PC-3 (cell line): ENCODE data around the gene SNX9. TPM values are rescaled to one million over a fixed set of nuclear protein-coding genes. Genes with fewer than 3 reads are reported as not detected.

ENCODE experiments used
- ATAC-seq: fragments of 200-7000 bp; cut with Tn5 transposase; 2 replicates; pipeline ENCODE4 v1.9.1; 2020; ENCODE audit warnings: mild to moderate bottlenecking, moderate library complexity
- BruUV-seq: library from RNA; stranded (reverse); fragments of 400-500 nt; replicated peaks from 2 replicates; lab custom pipeline; 2021; lab: Mats Ljungman, UMichigan
- CTCF ChIA-PET: fragments of 300-600 bp; sonication (Branson Sonifier 250); formaldehyde crosslinking; loops from one replicate; lab custom pipeline; 2022; ENCODE audit warnings: antibody characterized with exemption; lab: Charles Lee
- POLR2A ChIA-PET: fragments of 300-600 bp; sonication (Branson Sonifier 250); formaldehyde crosslinking; loops from one replicate; lab custom pipeline; 2022; ENCODE audit warnings: antibody characterized with exemption; ENCODE audit not compliant: unreplicated experiment; lab: Charles Lee
- DNase-seq: peaks from one replicate; pipeline ENCODE4 v3.0.0-alpha.2; 2015
- H2AFZ ChIP-seq: fragments of 300-600 bp; sonication (generic); 2 replicates; pipeline ENCODE4 v1.6.0; 2016; ENCODE audit warnings: antibody characterized with exemption, low read length
- H3F3A ChIP-seq: fragments of 300-600 bp; sonication (generic); one replicate; pipeline ENCODE4 v1.6.0; 2017; ENCODE audit warnings: antibody characterized with exemption, low read length, control low read depth, mild to moderate bottlenecking; ENCODE audit not compliant: unreplicated experiment
- H3K27ac ChIP-seq: fragments of 300-600 bp; sonication (generic); 2 replicates; pipeline ENCODE4 v1.5.1; 2016; ENCODE audit warnings: mild to moderate bottlenecking, low read length
- H3K27me3 ChIP-seq: fragments of 300-600 bp; sonication (generic); 2 replicates; pipeline ENCODE4 v1.6.1; 2016; ENCODE audit warnings: low read length, mixed read lengths
- H3K36me3 ChIP-seq: fragments of 300-600 bp; sonication (generic); 2 replicates; pipeline ENCODE4 v1.6.1; 2016; ENCODE audit warnings: low read depth, mixed run types, low read length, mixed read lengths
- H3K4me1 ChIP-seq: fragments of 300-600 bp; sonication (generic); 2 replicates; pipeline ENCODE4 v1.5.1; 2016; ENCODE audit warnings: low read length; ENCODE audit not compliant: insufficient read depth
- H3K4me2 ChIP-seq: fragments of 300-600 bp; sonication (generic); 2 replicates; pipeline ENCODE4 v1.6.0; 2016; ENCODE audit warnings: low read length
- H3K4me3 ChIP-seq: fragments of 300-600 bp; sonication (generic); 2 replicates; pipeline ENCODE4 v1.5.1; 2016; ENCODE audit warnings: mild to moderate bottlenecking, low read length, mixed read lengths
- H3K79me2 ChIP-seq: fragments of 300-600 bp; sonication (generic); 2 replicates; pipeline ENCODE4 v1.6.1; 2017; ENCODE audit warnings: low read length, mixed read lengths
- H3K9ac ChIP-seq: fragments of 300-600 bp; sonication (generic); 2 replicates; pipeline ENCODE4 v1.6.0; 2016; ENCODE audit warnings: mild to moderate bottlenecking, low read length
- H3K9me2 ChIP-seq: fragments of 300-600 bp; sonication (generic); replicated peaks from 2 replicates; pipeline ENCODE4 v1.6.1; 2016; ENCODE audit warnings: mixed run types, low read length, mixed read lengths
- H3K9me3 ChIP-seq: fragments of 300-600 bp; sonication (generic); 2 replicates; pipeline ENCODE4 v1.6.1; 2016; ENCODE audit warnings: low read length, mixed read lengths
- H4K20me1 ChIP-seq: fragments of 300-600 bp; sonication (generic); 2 replicates; pipeline ENCODE4 v1.6.1; 2016; ENCODE audit warnings: low read length, mixed read lengths
- EZH2 ChIP-seq: fragments of 300-600 bp; sonication (generic); IDR thresholded peaks from one replicate; pipeline ENCODE4 v1.6.1; 2017; ENCODE audit warnings: antibody characterized with exemption, mild to moderate bottlenecking, low read length; ENCODE audit not compliant: unreplicated experiment
- EZH2phosphoT487 ChIP-seq: fragments of 300-600 bp; sonication (generic); IDR thresholded peaks from 2 replicates; pipeline ENCODE4 v1.6.1; 2018; ENCODE audit warnings: mild to moderate bottlenecking, antibody characterized with exemption, low read length, borderline replicate concordance
- intact Hi-C: fragments of 100-400 bp; cut with micrococcal nuclease; formaldehyde crosslinking; loops from 2 replicates; pipeline ENCODE4 v1.9.0; 2023
- total RNA-seq: library from RNA; depleted of rRNA; stranded (reverse); fragments of >200 nt; gene quantifications from 2 replicates; pipeline ENCODE4 v1.2.3, GENCODE V29; 2014
- TF ChIP-seq, protein P1 (sequence below): fragments of 300-600 bp; sonication (generic); conservative IDR thresholded peaks from 2 replicates; pipeline ENCODE4 v1.5.1; 2017; ENCODE audit warnings: antibody characterized with exemption, low read depth, mild to moderate bottlenecking, low read length

The SNX9 gene
- total RNA-seq, 1 experiment from 2014 or later, result 18.0 TPM

GRCh38 chr6:157976345-157977175 is 153.5 kb downstream of the SNX9 start:
- intact Hi-C loops, result no loop called here
- no peak overlapping the region for H2AFZ ChIP-seq
- no peak overlapping the region for H3K4me3 ChIP-seq
- H3K4me2 ChIP-seq, result no peak overlapping the region
- TF ChIP-seq, protein P1, sequence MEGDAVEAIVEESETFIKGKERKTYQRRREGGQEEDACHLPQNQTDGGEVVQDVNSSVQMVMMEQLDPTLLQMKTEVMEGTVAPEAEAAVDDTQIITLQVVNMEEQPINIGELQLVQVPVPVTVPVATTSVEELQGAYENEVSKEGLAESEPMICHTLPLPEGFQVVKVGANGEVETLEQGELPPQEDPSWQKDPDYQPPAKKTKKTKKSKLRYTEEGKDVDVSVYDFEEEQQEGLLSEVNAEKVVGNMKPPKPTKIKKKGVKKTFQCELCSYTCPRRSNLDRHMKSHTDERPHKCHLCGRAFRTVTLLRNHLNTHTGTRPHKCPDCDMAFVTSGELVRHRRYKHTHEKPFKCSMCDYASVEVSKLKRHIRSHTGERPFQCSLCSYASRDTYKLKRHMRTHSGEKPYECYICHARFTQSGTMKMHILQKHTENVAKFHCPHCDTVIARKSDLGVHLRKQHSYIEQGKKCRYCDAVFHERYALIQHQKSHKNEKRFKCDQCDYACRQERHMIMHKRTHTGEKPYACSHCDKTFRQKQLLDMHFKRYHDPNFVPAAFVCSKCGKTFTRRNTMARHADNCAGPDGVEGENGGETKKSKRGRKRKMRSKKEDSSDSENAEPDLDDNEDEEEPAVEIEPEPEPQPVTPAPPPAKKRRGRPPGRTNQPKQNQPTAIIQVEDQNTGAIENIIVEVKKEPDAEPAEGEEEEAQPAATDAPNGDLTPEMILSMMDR, result no peak
- TF ChIP-seq EZH2phosphoT487, result no peak
- no peak for TF ChIP-seq EZH2
- no peaks in the 10 kb centered on the region for H3K36me3 ChIP-seq
- H3K27ac ChIP-seq, result no peak overlapping the region
- DNase-seq (no peak), ATAC-seq (no peak)
- H4K20me1 ChIP-seq, result no peaks in the 10 kb centered on the region
- H3K79me2 ChIP-seq, result no peaks in the 10 kb centered on the region
- BruUV-seq, result no TSS peak
- no peaks in the 10 kb centered on the region for H3F3A ChIP-seq
- peaks cover 4% of the 10 kb centered on the region; the same call in 1 of the 2 replicates for H3K4me1 ChIP-seq
- no peaks in the 10 kb centered on the region for H3K27me3 ChIP-seq
- POLR2A ChIA-PET, result no interaction called here
- no peaks in the 10 kb centered on the region for H3K9me2 ChIP-seq
- no peak overlapping the region for H3K9ac ChIP-seq
- CTCF ChIA-PET, result no interaction called here
- no peaks in the 10 kb centered on the region for H3K9me3 ChIP-seq

- no TSS peak for BruUV-seq
These were observed 154.2 kb downstream of the SNX9 start for GRCh38 chr6:157977176-157977804.

More at GRCh38 chr6:157977176-157977804, 154.2 kb downstream of the SNX9 start:
- H3K9me3 ChIP-seq, result no peaks in the 10 kb centered on the region
- intact Hi-C loops, result no loop called here
- CTCF ChIA-PET, result no interaction called here
- TF ChIP-seq EZH2phosphoT487 (no peak), EZH2 (no peak)
- TF ChIP-seq, protein P1, result no peak
- no peaks in the 10 kb centered on the region for H4K20me1 ChIP-seq
- no peak overlapping the region for H3K27ac ChIP-seq
- H3K9me2 ChIP-seq, result no peaks in the 10 kb centered on the region
- H2AFZ ChIP-seq, result no peak overlapping the region
- H3K36me3 ChIP-seq, result no peaks in the 10 kb centered on the region
- POLR2A ChIA-PET, result no interaction called here
- ATAC-seq (no peak), DNase-seq (no peak)
- peaks cover 4% of the 10 kb centered on the region; the same call in 1 of the 2 replicates for H3K4me1 ChIP-seq
- H3F3A ChIP-seq, result no peaks in the 10 kb centered on the region
- H3K4me3 ChIP-seq, result no peak overlapping the region
- no peak overlapping the region for H3K4me2 ChIP-seq
- no peak overlapping the region for H3K9ac ChIP-seq
- peaks cover 6% of the 10 kb centered on the region for H3K79me2 ChIP-seq
- H3K27me3 ChIP-seq, result no peaks in the 10 kb centered on the region
